Transverse colon (tissue), 4 donors: ENCODE data around the gene SEL1L. TPM values are rescaled to one million over a fixed set of nuclear protein-coding genes. Genes with fewer than 3 reads are reported as not detected.
"Not testable (repeated sequence)": the region's sequence is repeated elsewhere in the genome, so short reads cannot be mapped to it uniquely, and the experiment has no call there.

ENCODE experiments used
- DNase-seq: peaks from one replicate; pipeline ENCODE4 v3.0.0-alpha.2; 2019
- H3K27ac ChIP-seq, 4 donors: fragments of 200-600 bp; sonication (generic); 2 replicates each; pipeline ENCODE4 v1.5.1; 2016 to 2018; ENCODE audit warnings: inconsistent platforms in 4 of 4
- H3K27me3 ChIP-seq: fragments of 200-600 bp; sonication (generic); 2 replicates; pipeline ENCODE4 v1.5.1; 2017; ENCODE audit warnings: inconsistent platforms
- H3K36me3 ChIP-seq, 4 donors: fragments of 200-600 bp; sonication (generic); 2 replicates each; pipeline ENCODE4 v1.5.1; 2017 to 2019; ENCODE audit warnings: inconsistent platforms in 4 of 4
- H3K4me1 ChIP-seq, 4 donors: fragments of 200-600 bp; sonication (generic); 2 replicates each; pipeline ENCODE4 v1.5.1; 2017 to 2020; ENCODE audit warnings: inconsistent platforms in 4 of 4
- H3K4me3 ChIP-seq, 4 donors: fragments of 200-600 bp; sonication (generic); 1 replicate in 1 of 4; 2 replicates in 3 of 4; pipeline versions ENCODE4 v1.5.1 to v1.6.1; 2017 to 2019; ENCODE audit warnings: inconsistent platforms in 4 of 4
- H3K9me3 ChIP-seq, 2 donors: fragments of 200-600 bp; sonication (generic); 2 replicates each; pipeline ENCODE4 v1.5.1; 2017 to 2019; ENCODE audit warnings: inconsistent platforms in 2 of 2
- CTCF ChIP-seq, 5 experiments: fragments of 200-600 bp in 3 of 5; fragments of 450-650 bp in 2 of 5; sonication (generic) in 3 of 5; IDR thresholded peaks; 1 replicate in 2 of 5; 2 replicates in 3 of 5; pipeline ENCODE4 v1.5.1; 2016 to 2017; ENCODE audit warnings: antibody characterized with exemption in 5 of 5, inconsistent platforms in 3 of 5, mild to moderate bottlenecking in 2 of 5, moderate library complexity in 1 of 5
- EP300 ChIP-seq: sonication (generic); formaldehyde crosslinking; IDR thresholded peaks from one replicate; pipeline ENCODE4 v1.6.1; 2017; ENCODE audit warnings: antibody characterized with exemption, low read depth
- POLR2A ChIP-seq: fragments of 450-650 bp; IDR thresholded peaks from one replicate; pipeline ENCODE4 v1.6.1; 2016; ENCODE audit warnings: antibody characterized with exemption, mild to moderate bottlenecking, moderate library complexity
- POLR2AphosphoS5 ChIP-seq, 3 donors: sonication (generic); formaldehyde crosslinking; IDR thresholded peaks; one replicate each; pipeline ENCODE4 v1.6.1; 2016; ENCODE audit warnings: antibody characterized with exemption in 3 of 3
- WGBS, 2 donors: methylation state at CpG; one replicate each; pipeline ENCODE4 v1.1.5; 2018; ENCODE audit warnings: low coverage in 1 of 2; 5-methylcytosine and 5-hydroxymethylcytosine counted together
- in situ Hi-C, 4 donors: fragments of 200-750 bp; cut with MboI; loops; one replicate each; pipeline versions ENCODE4 v1.15.0 to v1.15.1; 2017; ENCODE audit warnings: low sequenced_read_pairs in 3 of 4, low pct_ligation_motif_present in 1 of 4, low pct_unique_long_range_greater_than_20kb in 1 of 4
- intact Hi-C: fragments of 100-400 bp; cut with DNase I; formaldehyde crosslinking; loops from one replicate; pipeline ENCODE4 v1.15.1; 2023; ENCODE audit warnings: low total_unique reads
- total RNA-seq, 4 donors: library from RNA; depleted of rRNA; stranded (reverse); fragments of >200 nt; gene quantifications; one replicate each; pipeline ENCODE4 v1.1.0, GENCODE V29; 2016

SEL1L gene
- total RNA-seq, 4 donors from 2014 or later: 29.5 to 64.8 (median 43.5) TPM

- H3K4me3 ChIP-seq: no peak overlapping the region
- H3K9me3 ChIP-seq: no peaks in the 10 kb centered on the region
- DNase-seq: no peak
- no peaks in the 10 kb centered on the region for H3K27me3 ChIP-seq
- peak overlapping the region in 1 of 4 donors; percentile 46 for H3K27ac ChIP-seq
- H3K36me3 ChIP-seq: peaks cover 0 to 41% (median 13%) of the 10 kb centered on the region in 4 donors
- TF ChIP-seq POLR2A (no peak), CTCF (IDR thresholded peaks at IDR 0.05) (no peak), EP300 (no peak), POLR2AphosphoS5 (IDR thresholded peaks at IDR 0.05) (no peak)
- peaks cover 0 to 2% (median 0%) of the 10 kb centered on the region in 4 donors for H3K4me1 ChIP-seq
- intact Hi-C loops (no loop called here), in situ Hi-C loops (loop anchor here (25.0 kb wide), 2 partner anchors 486 to 511 kb away; partner anchors contain the start of gene TSHR (in 1 of the 4))
- 78 to 89% methylated on average over 3 of the region's 3 CpGs for WGBS, 2 donors
These were observed 60.1 kb downstream of the SEL1L start for GRCh38 chr14:81473456-81474147.

GRCh38 chr14:81472096-81472800 lies 61.4 kb downstream of the SEL1L start:
- intact Hi-C loops (no loop called here), in situ Hi-C loops (loop anchor here (25.0 kb wide), 2 partner anchors 485 to 510 kb away; partner anchors contain the start of gene TSHR (in 1 of the 4))
- H3K27me3 ChIP-seq: no peaks in the 10 kb centered on the region
- TF ChIP-seq POLR2AphosphoS5 (IDR thresholded peaks at IDR 0.05) (no peak), CTCF (IDR thresholded peaks at IDR 0.05) (no peak), EP300 (no peak), POLR2A (no peak)
- H3K9me3 ChIP-seq: no peaks in the 10 kb centered on the region
- H3K4me1 ChIP-seq: peaks cover 0 to 2% (median 0%) of the 10 kb centered on the region in 4 donors
- no peak overlapping the region for H3K4me3 ChIP-seq
- no peak for DNase-seq
- peaks cover 0 to 29% (median 7%) of the 10 kb centered on the region in 4 donors for H3K36me3 ChIP-seq
- 74 to 90% methylated on average over 2 to 3 of the region's 3 CpGs for WGBS, 2 donors
- peak overlapping the region in 2 of 4 donors; percentile 9 for H3K27ac ChIP-seq

- DNase-seq: no peak
- WGBS, 2 donors: 54 to 63% methylated on average over 7 of the region's 7 CpGs
- Histone ChIP-seq H3K9me3 (no peaks in the 10 kb centered on the region), H3K27ac (peak overlapping the region in 2 of 4 donors; percentile 41 to 55), H3K36me3 (peaks cover 0 to 17% (median 2%) of the 10 kb centered on the region in 4 donors), H3K4me3 (no peak overlapping the region), H3K4me1 (peaks cover 0 to 2% (median 0%) of the 10 kb centered on the region in 4 donors), H3K27me3 (no peaks in the 10 kb centered on the region)
- in situ Hi-C loops: loop anchor here (25.0 kb wide), 2 partner anchors 484 to 509 kb away; partner anchors contain the start of gene TSHR (in 1 of the 4)
- no peak for TF ChIP-seq POLR2A
- intact Hi-C loops: no loop called here
These were observed 62.6 kb downstream of the SEL1L start for GRCh38 chr14:81471062-81471461.

DNA sequence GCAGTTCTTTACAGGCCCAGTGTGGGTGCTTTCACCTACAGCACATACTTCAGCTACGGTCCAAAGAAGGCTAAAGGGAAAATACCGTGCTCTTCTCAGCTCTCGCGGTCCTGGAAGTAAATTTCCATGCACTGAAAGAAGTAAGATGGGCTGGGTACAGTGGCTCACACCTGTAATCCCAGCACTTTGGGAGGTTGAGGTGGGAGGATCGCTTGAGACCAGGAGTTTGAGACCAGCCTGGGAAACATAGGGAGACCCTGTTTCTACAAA lies 63.2 kb downstream of the SEL1L start:
- Histone ChIP-seq H3K27ac (peak overlapping the region in 2 of 4 donors; percentile 41 to 55), H3K36me3 (peaks cover 0 to 11% (median under 1%) of the 10 kb centered on the region in 4 donors)
- WGBS, 2 donors: 86 to 91% methylated on average over 5 of the region's 5 CpGs
- DNase-seq, H3K4me1 ChIP-seq, H3K9me3 ChIP-seq, intact Hi-C loops, H3K4me3 ChIP-seq, H3K27me3 ChIP-seq: not testable (repeated sequence)
- in situ Hi-C loops: loop anchor here (25.0 kb wide), 2 partner anchors 483 to 508 kb away; partner anchors contain the start of gene TSHR (in 1 of the 4)

GRCh38 chr14:81466854-81467253 lies 66.8 kb downstream of the SEL1L start:
- H3K36me3 ChIP-seq: no peaks in the 10 kb centered on the region
- intact Hi-C loops: no loop called here
- H3K4me3 ChIP-seq: no peak overlapping the region
- no peak overlapping the region for H3K27ac ChIP-seq
- H3K27me3 ChIP-seq: no peaks in the 10 kb centered on the region
- DNase-seq: no peak
- peaks cover 0 to 6% (median 0%) of the 10 kb centered on the region in 4 donors for H3K4me1 ChIP-seq
- no peak for TF ChIP-seq CTCF (IDR thresholded peaks at IDR 0.05)
- TF ChIP-seq POLR2A: no peak
- no peak for TF ChIP-seq POLR2AphosphoS5 (IDR thresholded peaks at IDR 0.05)
- TF ChIP-seq EP300: no peak
- in situ Hi-C loops: loop anchor here (10.0 to 25.0 kb wide), 3 partner anchors 192 to 505 kb away; partner anchors contain the start of gene TSHR (in 1 of the 4)
- WGBS, 2 donors: 85 to 91% methylated on average over 5 of the region's 5 CpGs
- H3K9me3 ChIP-seq: no peaks in the 10 kb centered on the region
